Lower leg skin (tissue), 4 donors: ENCODE data around the gene FAAP24. TPM values are rescaled to one million over a fixed set of nuclear protein-coding genes. Genes with fewer than 3 reads are reported as not detected.
"Not testable (repeated sequence)": the region's sequence is repeated elsewhere in the genome, so short reads cannot be mapped to it uniquely, and the experiment has no call there.

Experiments
- DNase-seq, 2 donors: peaks; one replicate each; pipeline ENCODE4 v3.0.0-alpha.2; 2019; ENCODE audit warnings: low spot score in 2 of 2
- H3K4me3 ChIP-seq: fragments of 200-600 bp; sonication (generic); 2 replicates; pipeline ENCODE4 v1.5.1; 2017; ENCODE audit warnings: mild to moderate bottlenecking, low read depth; ENCODE audit not compliant: poor library complexity, severe bottlenecking
- CTCF ChIP-seq, 3 donors: fragments of 450-650 bp; IDR thresholded peaks; one replicate each; pipeline ENCODE4 v1.5.1; 2016; ENCODE audit warnings: antibody characterized with exemption in 3 of 3, mild to moderate bottlenecking in 3 of 3, moderate library complexity in 2 of 3
- POLR2A ChIP-seq, 2 donors: fragments of 450-650 bp; IDR thresholded peaks; one replicate each; pipeline ENCODE4 v1.6.1; 2016 to 2017; ENCODE audit warnings: antibody characterized with exemption in 2 of 2, mild to moderate bottlenecking in 1 of 2, moderate library complexity in 1 of 2
- WGBS, 2 donors: methylation state at CpG; one replicate each; pipeline ENCODE4 v1.1.5; 2018; 5-methylcytosine and 5-hydroxymethylcytosine counted together
- intact Hi-C: fragments of 100-400 bp; cut with DNase I; formaldehyde crosslinking; loops from one replicate; pipeline ENCODE4 v1.15.0; 2023; ENCODE audit warnings: low total_unique reads
- total RNA-seq, 4 donors: library from RNA; depleted of rRNA; stranded (reverse); fragments of >200 nt; gene quantifications; one replicate each; pipeline ENCODE4 v1.1.0, GENCODE V29; 2016

Gene FAAP24
- total RNA-seq, 4 donors from 2014 or later, result 0.63 to 2.5 (median 1.4) TPM

GRCh38 chr19:33005440-33005839 lies 33.4 kb downstream of the FAAP24 start:
- no peak for TF ChIP-seq POLR2A (IDR thresholded peaks at IDR 0.05)
- TF ChIP-seq CTCF (IDR thresholded peaks at IDR 0.05), result no peak
- intact Hi-C loops, result no loop called here
- H3K4me3 ChIP-seq, result no peak overlapping the region
- no peak for DNase-seq
- 43 to 47% methylated on average over 5 of the region's 5 CpGs for WGBS, 2 donors

GRCh38 chr19:33008738-33009137 lies 36.7 kb downstream of the FAAP24 start:
- intact Hi-C loops, result no loop called here
- 85 to 93% methylated on average over 4 of the region's 4 CpGs for WGBS, 2 donors
- no peak overlapping the region for H3K4me3 ChIP-seq
- no peak for TF ChIP-seq CTCF (IDR thresholded peaks at IDR 0.05)
- no peak for TF ChIP-seq POLR2A (IDR thresholded peaks at IDR 0.05)
- no peak for DNase-seq

DNA sequence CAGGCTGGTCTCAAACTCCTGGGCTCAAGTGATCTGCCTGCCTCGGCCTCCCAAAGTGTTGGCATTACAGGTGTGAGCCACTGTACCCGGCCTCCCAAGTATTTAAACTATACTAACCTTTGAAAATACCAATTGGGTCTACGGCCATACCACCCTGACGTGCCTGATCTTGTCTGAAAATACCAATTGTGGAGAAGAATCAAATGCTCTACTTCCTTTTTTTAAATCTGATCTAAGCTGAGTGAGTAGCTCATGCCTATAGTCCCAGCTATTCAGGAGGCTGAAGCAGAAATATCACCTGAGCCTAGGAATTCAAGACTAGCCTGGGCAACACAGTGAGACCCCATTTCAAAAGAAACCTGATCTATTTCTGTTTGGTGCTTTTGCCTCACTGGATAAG lies 38.8 kb downstream of the FAAP24 start:
- intact Hi-C loops, DNase-seq, H3K4me3 ChIP-seq: not testable (repeated sequence)
- 73 to 78% methylated on average over 4 of the region's 4 CpGs for whole genome bisulfite sequencing, 2 donors

- WGBS, 2 donors, result 62 to 64% methylated on average over 9 to 11 of the region's 11 CpGs
- H3K4me3 ChIP-seq, result no peak overlapping the region
- TF ChIP-seq POLR2A (IDR thresholded peaks at IDR 0.05) (no peak), CTCF (IDR thresholded peaks at IDR 0.05) (no peak)
- no peak for DNase-seq
- intact Hi-C loops, result no loop called here
Observed at GRCh38 chr19:33022472-33023116, 50.6 kb downstream of the FAAP24 start.

DNA sequence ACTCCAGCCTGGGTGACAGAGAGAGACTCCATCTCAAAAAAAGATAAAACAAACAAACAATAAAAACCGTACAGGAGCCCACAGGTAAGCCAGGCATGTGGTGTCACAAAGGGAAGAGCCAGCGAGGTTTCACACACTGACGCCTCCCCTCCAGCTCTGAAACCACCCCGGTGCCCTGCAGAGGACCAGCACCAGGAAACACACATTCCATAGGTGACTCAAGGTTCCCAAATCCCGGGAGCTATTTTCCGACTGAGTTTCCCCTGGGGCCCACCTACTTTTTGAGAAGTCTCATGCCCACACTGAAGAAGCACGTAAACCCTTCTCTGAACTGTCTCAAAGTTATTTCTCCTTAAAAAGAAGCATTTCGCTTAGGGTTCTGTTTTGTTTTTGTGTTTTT lies 52.4 kb downstream of the FAAP24 start:
- TF ChIP-seq CTCF (IDR thresholded peaks at IDR 0.05), result no peak
- TF ChIP-seq POLR2A (IDR thresholded peaks at IDR 0.05), result no peak
- WGBS, 2 donors, result 75 to 86% methylated on average over 8 of the region's 8 CpGs
- intact Hi-C loops, result no loop called here
- DNase-seq, result no peak
- H3K4me3 ChIP-seq, result no peak overlapping the region

DNA sequence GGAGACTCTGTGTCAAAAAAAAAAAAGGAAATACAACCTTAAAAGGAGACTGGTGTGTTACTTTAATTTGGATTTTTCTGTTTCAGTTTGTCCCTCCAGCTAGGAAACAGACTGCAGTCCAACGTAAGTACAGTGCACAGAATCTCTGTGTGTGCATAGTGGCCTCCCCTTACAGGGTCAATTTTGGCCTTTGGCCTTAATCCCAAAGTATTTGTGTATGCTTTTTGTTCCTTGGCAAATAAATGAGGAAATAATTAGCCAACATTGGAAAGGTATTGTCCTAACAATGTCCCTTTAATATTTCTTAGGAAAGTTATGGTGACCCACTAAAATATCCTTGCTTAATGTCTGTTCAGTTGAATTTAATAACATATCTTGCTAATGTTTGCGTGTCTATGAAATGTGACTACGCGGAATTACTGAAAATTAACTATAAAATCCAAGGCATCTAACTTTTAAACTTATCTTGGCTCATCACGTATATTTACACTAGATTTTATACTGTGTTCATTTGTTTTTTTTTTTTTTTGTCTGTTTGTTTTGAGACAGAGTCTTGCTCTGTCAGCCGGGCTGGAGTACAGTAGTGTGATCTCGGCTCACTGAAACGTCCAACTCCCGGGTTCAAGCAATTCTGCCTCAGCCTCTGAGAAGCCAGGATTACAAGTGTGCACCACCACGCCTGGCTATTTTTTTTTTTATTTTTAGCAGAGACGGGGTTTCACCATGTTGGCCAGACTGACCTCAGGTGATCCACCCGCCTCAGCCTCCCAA lies 53.6 kb downstream of the FAAP24 start:
- DNase-seq, intact Hi-C loops, H3K4me3 ChIP-seq: not testable (repeated sequence)
- 88 to 91% methylated on average over 12 of the region's 12 CpGs for WGBS, 2 donors

DNA sequence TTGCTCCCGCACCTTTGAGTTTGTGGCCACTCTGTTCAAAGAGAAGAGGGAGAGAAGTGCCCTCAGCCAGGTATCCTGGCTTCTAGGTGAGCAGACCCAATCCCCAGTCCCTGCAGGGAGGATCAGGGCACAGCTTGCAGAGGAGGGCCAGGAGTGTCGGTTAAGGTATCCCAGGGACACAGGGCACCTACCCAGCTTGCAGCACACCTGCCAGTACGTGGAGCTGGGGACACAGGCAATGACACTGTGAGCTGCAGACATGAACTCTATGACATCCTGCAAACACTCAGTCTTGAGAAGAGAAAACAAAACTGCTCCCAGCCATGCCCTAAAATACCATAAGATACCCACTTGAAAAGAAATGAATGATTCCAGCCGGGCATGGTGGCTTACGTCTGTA lies 54.6 kb downstream of the FAAP24 start:
- DNase-seq, intact Hi-C loops, H3K4me3 ChIP-seq: not testable (repeated sequence)
- 71 to 91% methylated on average over 5 of the region's 5 CpGs for WGBS, 2 donors

Other genes with a start within 250 kb of the FAAP24 start
- gene SLC7A9, start 102.5 kb upstream of the FAAP24 start, total RNA-seq, result under 1 TPM in 2 of 4 donors, not detected in 2; 0.49 TPM
- gene CEP89, start 284 bp upstream of the FAAP24 start, total RNA-seq, result 10 to 100 TPM in 3 of 4 donors, 1 to 10 TPM in 1; 8.8 to 16.6 (median 10.6) TPM
- 10 to 100 TPM in 3 of 4 donors, 1 to 10 TPM in 1; 4.0 to 25.7 (median 19.9) TPM for gene RHPN2, start 92.6 kb downstream of the FAAP24 start, total RNA-seq
- gene GPATCH1, start 108.9 kb downstream of the FAAP24 start, total RNA-seq, result 10 to 100 TPM in 1 of 4 donors, 1 to 10 TPM in 3; 7.0 to 14.6 (median 8.7) TPM
- not detected for gene WDR88, start 159.9 kb downstream of the FAAP24 start, total RNA-seq
- 10 to 100 TPM in 3 of 4 donors, 1 to 10 TPM in 1; 9.4 to 27.4 (median 18.0) TPM for gene LRP3, start 222.1 kb downstream of the FAAP24 start, total RNA-seq